Erythroblast (primary cell): ENCODE measurements around the gene ST14.

ENCODE experiments used
- GATA1 ChIP-seq: IDR thresholded peaks from 2 replicates; pipeline ENCODE4 v1.6.1; 2011; ENCODE audit warnings: low read depth, mild to moderate bottlenecking, control low read depth, low read length, moderate library complexity
- POLR2A ChIP-seq: IDR thresholded peaks from 2 replicates; pipeline ENCODE4 v1.6.1; 2011; ENCODE audit warnings: mild to moderate bottlenecking, low read length

- TF ChIP-seq POLR2A (no peak), GATA1 (no peak)
Measured at GRCh38 chr11:130159139-130159538, 443 bp upstream of the ST14 start.
